SIG-M5 (cell line): ENCODE measurements around the gene SLC22A17.

Experiments used
- DNase-seq: peaks from one replicate; lab custom pipeline; 2025; lab: John Stamatoyannopoulos, UW

The SLC22A17 gene

GRCh38 chr14:23381871-23382270, 29.2 kb upstream of the SLC22A17 start:
- no peak for DNase-seq

- no peak for DNase-seq
These were observed 28.3 kb upstream of the SLC22A17 start for GRCh38 chr14:23380976-23381375.

GRCh38 chr14:23380197-23380914, 27.7 kb upstream of the SLC22A17 start:
- DNase-seq = no peak

GRCh38 chr14:23379366-23380196, 26.9 kb upstream of the SLC22A17 start:
- DNase-seq = no peak

GRCh38 chr14:23378612-23379220, 26.0 kb upstream of the SLC22A17 start:
- DNase-seq = no peak

- DNase-seq = no peak
These were observed 25.2 kb upstream of the SLC22A17 start for GRCh38 chr14:23377573-23378563.

- no peak for DNase-seq
These were observed 24.5 kb upstream of the SLC22A17 start for GRCh38 chr14:23377198-23377550.

GRCh38 chr14:23376482-23377197, 24.0 kb upstream of the SLC22A17 start, which contains the start of gene CMTM5:
Gene CMTM5 (plus strand): TSS chr14:23377046. CDS start chr14:23377252, 206 bp downstream.
- DNase-seq = no peak

GRCh38 chr14:23375527-23376251, 23.0 kb upstream of the SLC22A17 start:
- DNase-seq = no peak

GRCh38 chr14:23373041-23373440, 20.4 kb upstream of the SLC22A17 start:
- no peak for DNase-seq

GRCh38 chr14:23372509-23372908, 19.8 kb upstream of the SLC22A17 start, which contains the start of gene IL25:
Gene IL25 (plus strand): TSS chr14:23372809.
- DNase-seq = no peak

GRCh38 chr14:23371865-23372264, 19.2 kb upstream of the SLC22A17 start:
- no peak for DNase-seq

GRCh38 chr14:23370221-23370620, 17.5 kb upstream of the SLC22A17 start:
- DNase-seq = no peak

- no peak for DNase-seq
These were observed 13.8 kb upstream of the SLC22A17 start for GRCh38 chr14:23366426-23366921.

GRCh38 chr14:23365732-23366425, 13.2 kb upstream of the SLC22A17 start:
- no peak for DNase-seq

- no peak for DNase-seq
These were observed 12.5 kb upstream of the SLC22A17 start, which contains the start of gene EFS for GRCh38 chr14:23365036-23365731. Gene EFS (minus strand): TSS chr14:23365172. CDS start chr14:23365025, 147 bp downstream.

GRCh38 chr14:23364164-23365035, 11.7 kb upstream of the SLC22A17 start:
- DNase-seq = no peak

GRCh38 chr14:23362200-23362599, 9.5 kb upstream of the SLC22A17 start:
- no peak for DNase-seq
